ENCODE measurements around the gene ANKLE2. TPM values are rescaled to one million over a fixed set of nuclear protein-coding genes. Genes with fewer than 3 reads are reported as not detected.

The ANKLE2 gene
- total and polyA plus RNA-seq, 4 donors: 8.4 to 24.1 (median 15.4) TPM

GRCh38 chr12:132727091-132727794, 34.4 kb downstream of the ANKLE2 start:
- Histone ChIP-seq H3K9me3 (ENCODE audit: control insufficient read depth in 4 of 4, low read length in 3 of 4) (no peaks in the 10 kb centered on the region), H3K27ac (ENCODE audit: low read depth in 1 of 2, low read length in 2 of 2) (no peak overlapping the region), H3K4me3 (ENCODE audit: low read depth in 1 of 3, low read length in 3 of 3) (no peak overlapping the region), H3K4me1 (ENCODE audit: control insufficient read depth in 4 of 4, insufficient read depth in 4 of 4, low read length in 3 of 4) (no peaks in the 10 kb centered on the region), H3K27me3 (ENCODE audit: control insufficient read depth in 4 of 4, insufficient read depth in 4 of 4, low read length in 3 of 4) (no peaks in the 10 kb centered on the region), H3K9ac (ENCODE audit: low read depth in 1 of 2, low read length in 2 of 2) (no peak overlapping the region), H3K36me3 (ENCODE audit: control insufficient read depth in 4 of 4, insufficient read depth in 3 of 4, low read depth in 1 of 4, low read length in 3 of 4) (peaks cover 15 to 81% (median 40%) of the 10 kb centered on the region in 4 donors)
- WGBS: 95% methylated on average over 37 of the region's 37 CpGs
- no peak for DNase-seq (ENCODE audit: low spot score)
- no peak for TF ChIP-seq RAD21 (IDR thresholded peaks at IDR 0.05)
- TF ChIP-seq, protein P1, sequence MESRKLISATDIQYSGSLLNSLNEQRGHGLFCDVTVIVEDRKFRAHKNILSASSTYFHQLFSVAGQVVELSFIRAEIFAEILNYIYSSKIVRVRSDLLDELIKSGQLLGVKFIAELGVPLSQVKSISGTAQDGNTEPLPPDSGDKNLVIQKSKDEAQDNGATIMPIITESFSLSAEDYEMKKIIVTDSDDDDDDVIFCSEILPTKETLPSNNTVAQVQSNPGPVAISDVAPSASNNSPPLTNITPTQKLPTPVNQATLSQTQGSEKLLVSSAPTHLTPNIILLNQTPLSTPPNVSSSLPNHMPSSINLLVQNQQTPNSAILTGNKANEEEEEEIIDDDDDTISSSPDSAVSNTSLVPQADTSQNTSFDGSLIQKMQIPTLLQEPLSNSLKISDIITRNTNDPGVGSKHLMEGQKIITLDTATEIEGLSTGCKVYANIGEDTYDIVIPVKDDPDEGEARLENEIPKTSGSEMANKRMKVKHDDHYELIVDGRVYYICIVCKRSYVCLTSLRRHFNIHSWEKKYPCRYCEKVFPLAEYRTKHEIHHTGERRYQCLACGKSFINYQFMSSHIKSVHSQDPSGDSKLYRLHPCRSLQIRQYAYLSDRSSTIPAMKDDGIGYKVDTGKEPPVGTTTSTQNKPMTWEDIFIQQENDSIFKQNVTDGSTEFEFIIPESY (IDR thresholded peaks at IDR 0.05): no peak
- TF ChIP-seq, protein P2, sequence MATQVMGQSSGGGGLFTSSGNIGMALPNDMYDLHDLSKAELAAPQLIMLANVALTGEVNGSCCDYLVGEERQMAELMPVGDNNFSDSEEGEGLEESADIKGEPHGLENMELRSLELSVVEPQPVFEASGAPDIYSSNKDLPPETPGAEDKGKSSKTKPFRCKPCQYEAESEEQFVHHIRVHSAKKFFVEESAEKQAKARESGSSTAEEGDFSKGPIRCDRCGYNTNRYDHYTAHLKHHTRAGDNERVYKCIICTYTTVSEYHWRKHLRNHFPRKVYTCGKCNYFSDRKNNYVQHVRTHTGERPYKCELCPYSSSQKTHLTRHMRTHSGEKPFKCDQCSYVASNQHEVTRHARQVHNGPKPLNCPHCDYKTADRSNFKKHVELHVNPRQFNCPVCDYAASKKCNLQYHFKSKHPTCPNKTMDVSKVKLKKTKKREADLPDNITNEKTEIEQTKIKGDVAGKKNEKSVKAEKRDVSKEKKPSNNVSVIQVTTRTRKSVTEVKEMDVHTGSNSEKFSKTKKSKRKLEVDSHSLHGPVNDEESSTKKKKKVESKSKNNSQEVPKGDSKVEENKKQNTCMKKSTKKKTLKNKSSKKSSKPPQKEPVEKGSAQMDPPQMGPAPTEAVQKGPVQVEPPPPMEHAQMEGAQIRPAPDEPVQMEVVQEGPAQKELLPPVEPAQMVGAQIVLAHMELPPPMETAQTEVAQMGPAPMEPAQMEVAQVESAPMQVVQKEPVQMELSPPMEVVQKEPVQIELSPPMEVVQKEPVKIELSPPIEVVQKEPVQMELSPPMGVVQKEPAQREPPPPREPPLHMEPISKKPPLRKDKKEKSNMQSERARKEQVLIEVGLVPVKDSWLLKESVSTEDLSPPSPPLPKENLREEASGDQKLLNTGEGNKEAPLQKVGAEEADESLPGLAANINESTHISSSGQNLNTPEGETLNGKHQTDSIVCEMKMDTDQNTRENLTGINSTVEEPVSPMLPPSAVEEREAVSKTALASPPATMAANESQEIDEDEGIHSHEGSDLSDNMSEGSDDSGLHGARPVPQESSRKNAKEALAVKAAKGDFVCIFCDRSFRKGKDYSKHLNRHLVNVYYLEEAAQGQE (IDR thresholded peaks at IDR 0.05): no peak
- TF ChIP-seq GABPA (IDR thresholded peaks at IDR 0.05 in 1 of 2, conservative IDR thresholded peaks at IDR 0.05 in 1 of 2): no peak
- no peak for TF ChIP-seq RXRA (IDR thresholded peaks at IDR 0.05)
- TF ChIP-seq EGR1 (IDR thresholded peaks at IDR 0.05; ENCODE audit: low read depth in 2 of 2): no peak
- no peak for TF ChIP-seq NR2F2 (IDR thresholded peaks at IDR 0.05)
- TF ChIP-seq, protein P3, sequence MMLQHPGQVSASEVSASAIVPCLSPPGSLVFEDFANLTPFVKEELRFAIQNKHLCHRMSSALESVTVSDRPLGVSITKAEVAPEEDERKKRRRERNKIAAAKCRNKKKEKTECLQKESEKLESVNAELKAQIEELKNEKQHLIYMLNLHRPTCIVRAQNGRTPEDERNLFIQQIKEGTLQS (IDR thresholded peaks at IDR 0.05): no peak
- no peak for TF ChIP-seq CTCF (IDR thresholded peaks at IDR 0.05; ENCODE audit: low read depth, low read length, missing input control)
- no peak for TF ChIP-seq TAF1 (conservative IDR thresholded peaks at IDR 0.05)
- TF ChIP-seq JUND (IDR thresholded peaks at IDR 0.05): no peak

DNA sequence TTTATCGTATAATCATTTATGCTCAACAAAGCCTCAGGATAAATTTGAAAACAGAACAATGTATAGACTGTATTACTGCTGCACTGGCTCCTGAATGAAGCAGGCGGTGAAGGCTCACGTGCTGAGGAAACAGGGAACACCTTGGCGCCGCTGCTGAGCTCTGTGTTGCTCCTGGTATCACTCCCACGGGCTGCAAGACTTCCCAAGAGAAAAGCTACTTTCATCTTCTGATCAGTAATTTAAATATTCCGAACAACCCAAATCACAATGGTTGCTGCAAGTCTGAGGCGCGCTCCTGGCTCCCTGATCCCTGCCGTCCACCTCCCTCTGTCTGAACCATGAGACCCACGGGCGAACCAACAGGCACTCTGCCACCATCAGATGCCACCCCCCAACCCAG, 35.2 kb downstream of the ANKLE2 start:
- 97% methylated on average over 12 of the region's 12 CpGs for WGBS
- TF ChIP-seq TAF1 (conservative IDR thresholded peaks at IDR 0.05): no peak
- no peak for TF ChIP-seq YY1 (IDR thresholded peaks at IDR 0.05)
- TF ChIP-seq, protein P1 (IDR thresholded peaks at IDR 0.05): no peak
- no peak for TF ChIP-seq EGR1 (IDR thresholded peaks at IDR 0.05; ENCODE audit: low read depth in 2 of 2)
- no peak for TF ChIP-seq GABPA (IDR thresholded peaks at IDR 0.05 in 1 of 2, conservative IDR thresholded peaks at IDR 0.05 in 1 of 2)
- TF ChIP-seq, protein P4, sequence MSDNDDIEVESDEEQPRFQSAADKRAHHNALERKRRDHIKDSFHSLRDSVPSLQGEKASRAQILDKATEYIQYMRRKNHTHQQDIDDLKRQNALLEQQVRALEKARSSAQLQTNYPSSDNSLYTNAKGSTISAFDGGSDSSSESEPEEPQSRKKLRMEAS (IDR thresholded peaks at IDR 0.05): no peak
- TF ChIP-seq SP1 (IDR thresholded peaks at IDR 0.05): no peak
- TF ChIP-seq FOXA2 (IDR thresholded peaks at IDR 0.05): no peak
- TF ChIP-seq FOXA1 (IDR thresholded peaks at IDR 0.05): no peak
- no peak for TF ChIP-seq JUND (IDR thresholded peaks at IDR 0.05)
- TF ChIP-seq CTCF (IDR thresholded peaks at IDR 0.05; ENCODE audit: low read depth, low read length, missing input control): no peak
- TF ChIP-seq, protein P3 (IDR thresholded peaks at IDR 0.05): no peak
- TF ChIP-seq NR2F2 (IDR thresholded peaks at IDR 0.05): no peak
- TF ChIP-seq HNF4A (conservative IDR thresholded peaks at IDR 0.05): no peak
- no peak for TF ChIP-seq RXRA (IDR thresholded peaks at IDR 0.05)
- no peak for DNase-seq (ENCODE audit: low spot score)

More for the DNA sequence above, 35.2 kb downstream of the ANKLE2 start:
- Histone ChIP-seq H3K4me1 (ENCODE audit: control insufficient read depth in 4 of 4, insufficient read depth in 4 of 4, low read length in 3 of 4) (no peaks in the 10 kb centered on the region), H3K27ac (ENCODE audit: low read depth in 1 of 2, low read length in 2 of 2) (no peak overlapping the region), H3K27me3 (ENCODE audit: control insufficient read depth in 4 of 4, insufficient read depth in 4 of 4, low read length in 3 of 4) (no peaks in the 10 kb centered on the region), H3K36me3 (ENCODE audit: control insufficient read depth in 4 of 4, insufficient read depth in 3 of 4, low read depth in 1 of 4, low read length in 3 of 4) (peaks cover 18 to 76% (median 36%) of the 10 kb centered on the region in 4 donors), H3K9me3 (ENCODE audit: control insufficient read depth in 4 of 4, low read length in 3 of 4) (no peaks in the 10 kb centered on the region), H3K4me3 (ENCODE audit: low read depth in 1 of 3, low read length in 3 of 3) (no peak overlapping the region), H3K9ac (ENCODE audit: low read depth in 1 of 2, low read length in 2 of 2) (no peak overlapping the region)
